Fibroblast of the aortic adventitia (primary cell): ENCODE results near the gene SECISBP2L. TPM values are rescaled to one million over a fixed set of nuclear protein-coding genes. Genes with fewer than 3 reads are reported as not detected.

ENCODE experiments used
- DNase-seq: peaks from one replicate; pipeline ENCODE4 v3.0.0-alpha.2; 2010; ENCODE audit warnings: low read depth
- H3K4me3 ChIP-seq: 2 replicates; pipeline ENCODE4 v1.5.1; 2011; ENCODE audit warnings: low read depth, mild to moderate bottlenecking, control low read depth, low read length, moderate library complexity
- total RNA-seq: library from RNA; depleted of rRNA; stranded (reverse); fragments of >200 nt; gene quantifications from 2 replicates; pipeline ENCODE4 v1.2.3, GENCODE V29; 2012; ENCODE audit warnings: low replicate concordance
- TF ChIP-seq, protein P1 (sequence below): IDR thresholded peaks from 2 replicates; pipeline ENCODE4 v1.5.1; 2011; ENCODE audit warnings: mild to moderate bottlenecking, low read length, control low read depth, inconsistent platforms; ENCODE audit not compliant: insufficient read depth

SECISBP2L gene
- total RNA-seq, 1 donor: 45.7 TPM

- TF ChIP-seq, protein P1, sequence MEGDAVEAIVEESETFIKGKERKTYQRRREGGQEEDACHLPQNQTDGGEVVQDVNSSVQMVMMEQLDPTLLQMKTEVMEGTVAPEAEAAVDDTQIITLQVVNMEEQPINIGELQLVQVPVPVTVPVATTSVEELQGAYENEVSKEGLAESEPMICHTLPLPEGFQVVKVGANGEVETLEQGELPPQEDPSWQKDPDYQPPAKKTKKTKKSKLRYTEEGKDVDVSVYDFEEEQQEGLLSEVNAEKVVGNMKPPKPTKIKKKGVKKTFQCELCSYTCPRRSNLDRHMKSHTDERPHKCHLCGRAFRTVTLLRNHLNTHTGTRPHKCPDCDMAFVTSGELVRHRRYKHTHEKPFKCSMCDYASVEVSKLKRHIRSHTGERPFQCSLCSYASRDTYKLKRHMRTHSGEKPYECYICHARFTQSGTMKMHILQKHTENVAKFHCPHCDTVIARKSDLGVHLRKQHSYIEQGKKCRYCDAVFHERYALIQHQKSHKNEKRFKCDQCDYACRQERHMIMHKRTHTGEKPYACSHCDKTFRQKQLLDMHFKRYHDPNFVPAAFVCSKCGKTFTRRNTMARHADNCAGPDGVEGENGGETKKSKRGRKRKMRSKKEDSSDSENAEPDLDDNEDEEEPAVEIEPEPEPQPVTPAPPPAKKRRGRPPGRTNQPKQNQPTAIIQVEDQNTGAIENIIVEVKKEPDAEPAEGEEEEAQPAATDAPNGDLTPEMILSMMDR: no peak
- H3K4me3 ChIP-seq: no peak overlapping the region
- DNase-seq: no peak
These were observed 50.0 kb downstream of the SECISBP2L start for GRCh38 chr15:48996276-48996675.

DNA sequence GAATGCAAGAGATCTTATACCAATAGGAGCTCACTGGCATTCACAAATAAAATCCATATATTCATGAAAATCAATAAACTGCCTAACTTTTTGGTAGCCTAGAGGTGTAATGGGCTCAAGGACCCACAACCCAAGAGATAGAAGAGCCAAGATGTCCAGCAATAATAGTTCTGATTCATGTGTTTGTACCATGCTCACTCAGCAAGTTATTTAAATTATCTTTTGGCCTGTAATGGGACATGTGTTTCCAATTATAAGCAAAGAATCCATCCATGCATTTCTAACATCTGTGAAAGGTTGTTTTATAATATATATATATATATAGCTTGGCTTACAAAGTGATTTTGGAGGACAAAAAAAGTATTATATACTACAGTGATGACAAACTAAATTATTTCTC is 52.9 kb downstream of the SECISBP2L start:
- DNase-seq: peak; percentile 28
- TF ChIP-seq, protein P1: no peak

DNA sequence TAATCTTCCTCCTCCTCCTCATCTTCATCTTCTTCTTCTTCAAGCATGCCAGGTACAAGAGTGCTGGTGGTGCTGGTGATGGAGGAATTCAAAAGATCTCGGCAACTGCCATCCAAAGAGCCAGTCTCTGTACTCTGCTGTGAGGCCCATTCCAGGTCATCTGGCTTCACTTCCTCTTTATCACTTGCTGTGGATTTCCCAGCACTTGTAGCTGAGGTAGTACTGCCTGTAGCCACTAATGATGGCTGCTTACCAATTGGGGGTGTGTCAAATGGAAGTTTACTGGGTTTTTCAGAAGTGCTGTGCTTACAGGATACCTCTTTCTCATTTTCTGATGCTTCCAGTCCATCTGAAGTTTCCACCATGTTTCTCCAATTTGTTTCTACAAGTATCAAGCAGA is 53.7 kb downstream of the SECISBP2L start:
- TF ChIP-seq, protein P1: no peak
- H3K4me3 ChIP-seq: no peak overlapping the region
- no peak for DNase-seq

More for the DNA sequence above, 52.9 kb downstream of the SECISBP2L start:
- H3K4me3 ChIP-seq: no peak overlapping the region

DNA sequence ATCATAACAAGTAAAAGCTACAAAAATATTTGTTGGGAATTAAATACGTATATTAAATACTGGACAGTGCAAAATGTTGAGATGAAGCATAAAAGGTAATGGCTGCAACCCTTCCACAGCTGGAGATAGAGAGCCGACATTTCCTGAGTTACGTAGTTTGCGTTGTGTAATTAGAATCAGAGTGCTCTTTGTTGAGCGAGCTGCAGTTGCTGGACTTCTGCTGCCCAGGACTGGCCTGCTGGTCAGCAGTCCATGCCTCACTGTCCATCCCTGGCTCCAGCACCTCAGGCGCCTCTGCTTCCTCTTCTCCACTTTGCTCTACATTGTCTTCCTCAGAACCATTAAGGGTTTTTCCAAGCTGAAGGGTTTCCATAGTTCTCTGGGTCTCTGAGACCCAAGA is 54.1 kb downstream of the SECISBP2L start:
- TF ChIP-seq, protein P1: no peak
- H3K4me3 ChIP-seq: no peak overlapping the region
- DNase-seq: no peak

GRCh38 chr15:48989170-48989569 is 57.1 kb downstream of the SECISBP2L start:
- H3K4me3 ChIP-seq: no peak overlapping the region
- TF ChIP-seq, protein P1: no peak
- DNase-seq: no peak

DNA sequence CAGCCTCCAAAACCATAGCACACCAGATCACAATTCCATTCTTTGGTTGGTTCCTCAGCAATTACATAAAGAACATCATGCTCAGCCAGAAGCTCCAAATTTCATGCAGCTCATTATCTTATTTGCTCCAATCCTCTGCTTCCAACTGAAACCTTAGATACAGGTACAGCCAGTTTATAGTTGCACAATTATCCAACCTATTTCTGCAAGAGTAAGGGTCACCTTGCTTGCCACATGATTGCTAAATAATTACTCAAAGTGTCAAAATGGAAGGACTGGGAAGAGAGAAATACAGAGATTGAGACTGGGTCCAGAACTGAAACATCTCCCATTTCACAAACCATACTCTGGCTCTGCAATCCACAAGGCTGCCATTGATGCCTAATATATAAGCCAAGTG is 59.1 kb downstream of the SECISBP2L start:
- TF ChIP-seq, protein P1: no peak
- DNase-seq: no peak
- H3K4me3 ChIP-seq: no peak overlapping the region

GRCh38 chr15:48986240-48986639 is 60.0 kb downstream of the SECISBP2L start:
- TF ChIP-seq, protein P1: no peak
- no peak for DNase-seq
- H3K4me3 ChIP-seq: no peak overlapping the region
